GM21528 (cell line): ENCODE data around the gene CDH13.

ENCODE experiments used
- ATAC-seq: cut with Tn5 transposase; IDR thresholded peaks from one replicate; pipeline ENCODE4 v1.9.1; 2021; ENCODE audit warnings: mild to moderate bottlenecking, moderate library complexity; ENCODE audit not compliant: unreplicated experiment, low FRiP score

CDH13 gene

DNA sequence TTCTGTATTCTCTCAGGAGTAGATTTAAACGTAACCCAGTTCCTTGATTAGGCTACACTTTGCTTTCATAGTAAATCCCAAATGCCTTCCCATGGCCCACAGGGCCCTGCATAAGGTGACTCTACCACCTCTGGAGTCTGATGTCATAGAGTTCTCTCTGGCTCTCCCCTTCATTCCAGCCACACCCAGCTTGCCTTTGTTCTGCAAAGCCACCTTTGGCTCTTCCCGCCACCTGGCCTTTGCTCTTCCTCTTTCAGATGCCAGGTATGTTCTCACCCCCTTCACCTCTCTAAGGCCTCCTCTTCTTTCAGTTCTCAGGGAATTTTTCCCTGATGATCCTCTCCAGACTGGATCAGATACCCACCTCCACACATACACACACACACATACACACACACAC lies 1039.7 kb downstream of the CDH13 start:
- ATAC-seq: no peak

DNA sequence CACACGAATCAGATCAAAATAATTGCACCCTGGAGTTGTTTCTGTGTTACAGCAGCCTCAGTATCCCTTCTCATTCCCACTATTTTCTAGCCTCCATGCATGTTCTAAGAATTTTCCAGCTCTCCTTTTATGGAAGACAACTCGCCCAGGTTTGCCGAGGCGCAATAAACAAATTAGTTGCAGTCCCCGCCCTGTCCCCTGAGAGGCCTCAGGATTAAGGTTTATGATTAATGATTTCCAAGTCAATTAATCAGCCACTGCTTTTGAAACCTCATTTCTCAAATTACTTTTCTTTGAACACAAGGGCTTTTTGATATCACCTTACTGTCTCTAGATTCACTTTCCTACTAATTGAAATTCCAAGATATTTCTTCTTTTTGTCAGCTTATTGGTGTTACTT lies 1042.7 kb downstream of the CDH13 start:
- ATAC-seq: no peak

DNA sequence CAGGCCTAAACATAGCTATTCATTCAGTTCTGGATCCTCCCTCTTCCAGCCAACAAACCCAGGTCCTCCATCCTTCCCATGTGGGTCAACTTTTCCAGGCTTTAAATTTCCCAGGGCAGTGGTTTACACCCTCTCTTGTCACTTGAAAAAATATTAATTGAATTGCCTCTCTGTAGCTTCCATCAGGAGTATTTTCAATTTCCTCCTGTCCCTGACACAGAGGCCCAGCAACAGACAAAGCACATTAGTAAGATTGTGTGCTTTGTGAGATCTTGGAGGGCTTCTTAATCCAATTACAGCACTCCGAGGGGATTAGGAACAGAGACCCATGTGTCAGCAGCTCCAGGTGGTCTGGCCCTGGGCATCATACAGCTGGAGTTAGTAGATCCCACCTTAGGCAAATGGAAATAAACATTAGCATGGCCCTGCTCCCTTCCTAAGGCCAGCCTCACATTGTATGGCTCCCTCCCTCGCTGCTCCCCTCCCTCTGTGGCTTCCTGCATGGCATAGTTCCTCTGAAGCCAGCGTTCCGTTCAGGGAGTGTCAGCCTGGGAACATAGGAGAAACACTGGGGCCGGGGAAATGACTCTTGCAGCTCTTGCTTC lies 1048.3 kb downstream of the CDH13 start:
- ATAC-seq: no peak

- no peak for ATAC-seq
Observed at GRCh38 chr16:83676086-83676485, 1049.3 kb downstream of the CDH13 start.

- ATAC-seq: no peak
Observed at GRCh38 chr16:83680980-83681379, 1054.2 kb downstream of the CDH13 start.

DNA sequence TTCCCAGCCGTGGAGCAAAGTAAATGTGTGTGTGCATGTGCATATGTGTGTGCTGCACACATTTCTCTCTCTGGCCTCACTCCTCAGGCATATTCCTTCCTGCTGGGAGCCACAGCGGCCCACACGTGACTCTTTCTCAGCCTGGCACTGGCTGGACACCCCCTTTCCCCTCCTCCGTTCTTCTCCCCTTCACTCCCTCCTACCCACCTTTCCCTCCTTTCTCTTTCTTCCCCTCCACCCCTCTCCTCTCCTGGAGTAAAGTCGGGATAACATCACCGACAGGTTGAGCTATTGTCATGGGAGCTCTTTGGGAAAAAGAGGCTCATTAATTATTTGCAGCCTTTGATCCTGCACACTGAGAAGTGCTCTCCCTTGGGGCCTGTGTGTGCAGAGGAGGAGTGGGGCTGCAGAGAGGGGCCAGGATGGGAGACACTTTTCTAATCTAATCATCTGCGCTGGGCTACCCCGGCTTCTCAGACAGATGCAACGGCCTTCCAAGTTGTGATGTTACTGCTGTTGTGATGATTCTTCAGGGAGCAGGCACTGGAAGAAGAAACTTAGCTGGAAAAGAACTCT lies 1054.7 kb downstream of the CDH13 start:
- ATAC-seq: no peak

GRCh38 chr16:83682116-83682867 lies 1055.5 kb downstream of the CDH13 start:
- ATAC-seq: no peak

- ATAC-seq: no peak
Observed at GRCh38 chr16:83682868-83683235, 1056.1 kb downstream of the CDH13 start.

- no peak for ATAC-seq
Observed at GRCh38 chr16:83685615-83686165, 1058.9 kb downstream of the CDH13 start.

DNA sequence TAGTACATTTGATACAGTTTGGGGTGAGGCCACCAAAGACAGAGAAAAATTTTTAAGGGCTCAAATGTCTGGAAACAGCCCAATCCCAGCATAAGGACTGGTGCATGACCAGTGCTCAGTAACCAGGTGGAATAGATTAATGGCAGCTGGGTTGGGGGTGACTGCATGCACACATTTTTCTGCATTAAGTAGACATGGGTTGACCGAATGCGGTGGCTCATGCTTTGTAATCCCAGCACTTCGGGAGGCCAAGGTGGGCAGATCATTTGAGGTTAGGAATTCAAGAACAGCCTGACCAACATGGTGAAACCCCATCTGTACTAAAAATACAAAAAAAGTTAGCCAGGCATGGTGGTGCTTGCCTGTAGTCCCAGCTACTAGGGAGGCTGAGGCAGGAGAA lies 1060.0 kb downstream of the CDH13 start:
- no peak for ATAC-seq

- ATAC-seq: no peak
Observed at GRCh38 chr16:83689385-83689831, 1062.6 kb downstream of the CDH13 start.

DNA sequence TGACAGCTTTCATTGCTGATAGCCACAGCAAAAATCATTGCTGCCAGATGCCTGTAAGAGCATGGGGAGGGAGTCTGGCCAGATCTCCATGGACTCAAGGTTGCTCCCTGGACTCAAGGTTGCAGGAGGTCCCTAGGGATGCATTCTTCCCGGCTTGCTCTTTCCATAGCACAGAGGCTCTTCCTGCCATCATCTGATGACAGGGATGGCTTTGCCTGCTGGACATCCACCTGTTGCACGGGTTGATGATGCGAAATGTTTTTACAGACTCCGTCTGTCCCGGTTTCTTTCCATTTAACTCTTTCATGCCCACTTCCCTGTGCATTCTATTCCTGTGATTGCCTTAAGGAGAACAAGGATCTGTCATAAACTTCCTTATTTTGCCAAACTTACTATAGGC lies 1065.5 kb downstream of the CDH13 start:
- no peak for ATAC-seq

DNA sequence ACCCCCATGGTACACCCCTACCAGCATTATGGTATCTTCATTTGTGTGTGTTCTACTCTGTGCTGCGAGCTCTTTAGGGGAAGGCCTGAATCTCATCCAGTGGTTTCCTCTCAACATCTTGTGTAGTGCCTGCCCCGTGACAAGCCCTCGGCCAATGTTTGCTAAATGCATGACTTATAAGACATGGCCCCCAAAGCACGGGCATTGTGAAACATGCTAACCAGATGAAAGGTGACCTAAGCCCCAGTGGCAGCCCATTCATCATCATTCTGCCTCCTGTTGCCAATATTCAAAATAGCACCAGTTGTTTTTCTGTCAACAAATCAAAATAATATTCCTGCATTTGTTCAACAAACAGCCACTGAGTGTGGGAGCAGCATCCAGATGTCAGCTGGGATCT lies 1072.2 kb downstream of the CDH13 start:
- ATAC-seq: no peak

GRCh38 chr16:83699817-83700216 lies 1073.0 kb downstream of the CDH13 start:
- no peak for ATAC-seq

DNA sequence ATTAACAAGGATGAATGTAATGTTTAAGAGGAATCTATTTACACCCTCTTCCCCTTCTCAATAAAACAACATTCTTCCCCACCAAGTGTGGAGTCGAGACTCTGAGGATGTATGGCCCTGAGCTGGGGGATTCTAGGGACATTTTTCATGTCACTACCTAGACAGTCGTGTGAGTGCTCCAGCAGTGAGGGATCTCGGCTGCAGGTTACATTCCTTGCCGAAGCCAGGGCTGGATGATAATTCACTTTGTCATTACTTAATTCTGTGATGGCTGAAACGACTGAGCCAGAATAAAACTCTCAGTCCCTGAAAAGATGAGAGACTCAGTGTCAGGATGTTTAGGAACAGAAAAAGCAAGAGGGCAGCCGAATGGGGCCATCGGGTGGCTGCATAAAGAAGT lies 1074.1 kb downstream of the CDH13 start:
- no peak for ATAC-seq

DNA sequence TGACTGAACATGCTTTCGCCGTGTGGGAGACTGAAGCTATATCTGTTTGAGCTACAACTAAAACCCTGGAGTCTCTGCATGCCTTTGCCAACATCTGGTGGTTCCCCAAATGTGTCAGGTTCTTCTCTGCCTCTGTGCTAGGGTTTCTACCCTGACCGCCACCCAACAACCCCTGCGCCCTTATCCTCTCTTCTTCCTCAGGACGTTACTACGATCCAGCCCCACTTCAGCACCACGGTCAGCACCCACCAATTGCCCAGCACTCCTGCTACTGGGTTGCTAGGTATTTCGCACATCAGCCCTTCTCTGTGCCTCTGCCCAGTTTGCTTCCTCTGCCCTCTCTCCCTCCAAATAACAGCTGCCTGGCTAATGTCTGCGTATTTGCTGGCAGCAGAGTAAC lies 1074.7 kb downstream of the CDH13 start:
- ATAC-seq: no peak

DNA sequence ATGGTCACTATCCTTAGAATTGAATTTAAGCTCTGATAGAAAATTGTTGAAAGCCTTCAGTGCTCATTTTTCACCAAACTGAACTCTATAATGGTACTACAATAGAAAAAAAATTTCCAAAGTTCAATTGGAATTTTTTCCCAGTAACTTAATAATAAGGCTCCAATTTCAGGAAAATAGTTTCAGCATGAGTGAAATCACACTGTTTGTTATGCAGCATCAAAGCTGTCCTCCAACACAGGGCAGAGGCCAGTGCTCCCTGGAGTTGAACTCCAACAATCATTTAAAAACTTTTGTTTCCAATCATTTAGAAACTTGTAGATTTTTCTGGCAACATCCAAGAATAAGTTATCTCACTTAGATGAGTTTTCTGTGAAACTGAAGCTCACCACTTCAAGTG lies 1077.9 kb downstream of the CDH13 start:
- no peak for ATAC-seq

- no peak for ATAC-seq
Observed at GRCh38 chr16:83705856-83706255, 1079.1 kb downstream of the CDH13 start.

DNA sequence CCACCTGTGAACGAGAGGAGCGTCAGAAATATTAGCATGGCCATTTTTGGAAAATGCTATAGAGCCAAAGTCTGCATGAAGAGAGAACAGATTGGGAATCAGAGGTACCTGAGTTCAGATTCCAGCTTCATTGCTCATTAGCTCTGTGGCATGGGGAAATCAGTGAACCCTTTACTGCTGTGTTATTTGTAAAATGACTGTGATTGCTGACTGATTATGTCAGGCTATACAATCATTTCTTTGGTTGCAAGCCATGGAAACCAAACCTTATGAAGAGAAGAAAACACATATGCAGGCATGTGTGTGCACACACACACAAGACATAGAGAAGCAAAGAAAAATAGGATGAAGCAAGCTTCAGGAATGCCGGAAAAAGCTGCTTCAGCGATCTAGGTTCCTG lies 1079.6 kb downstream of the CDH13 start:
- no peak for ATAC-seq

DNA sequence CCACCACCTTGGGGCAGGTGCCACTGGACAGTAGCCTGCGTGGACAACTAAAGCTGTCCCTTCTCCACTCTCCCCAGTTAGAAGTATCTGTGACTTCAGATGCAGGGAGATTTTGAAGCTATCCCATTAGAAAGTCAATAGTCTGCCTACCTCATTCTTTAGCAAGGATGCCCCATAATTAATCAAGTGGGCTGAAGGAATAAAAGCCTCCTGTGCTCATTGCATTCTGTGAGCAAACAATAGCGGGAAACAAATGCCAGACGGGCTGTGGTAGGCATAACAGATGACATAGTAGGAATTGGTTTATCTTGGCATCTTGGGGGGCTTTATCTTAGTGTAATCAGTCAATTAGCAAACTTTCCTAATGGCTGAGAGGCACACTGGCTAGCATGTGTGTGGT lies 1084.3 kb downstream of the CDH13 start:
- no peak for ATAC-seq

- ATAC-seq: no peak
Observed at GRCh38 chr16:83713597-83713996, 1086.8 kb downstream of the CDH13 start.

GRCh38 chr16:83714286-83714685 lies 1087.5 kb downstream of the CDH13 start:
- ATAC-seq: no peak
